ELF-1 (cell line): ENCODE data around the gene KIF5B.
"Not testable (repeated sequence)": the region's sequence is repeated elsewhere in the genome, so short reads cannot be mapped to it uniquely, and the experiment has no call there.

Experiments used
- DNase-seq: peaks from one replicate; pipeline ENCODE4 v3.0.0-alpha.2; 2016; ENCODE audit warnings: low read depth, low spot score

Gene KIF5B

GRCh38 chr10:32015386-32015785, 40.8 kb downstream of the KIF5B start:
- DNase-seq = no peak

GRCh38 chr10:32007026-32007425, 49.2 kb downstream of the KIF5B start:
- DNase-seq = no peak

- no peak for DNase-seq
These were observed 51.2 kb downstream of the KIF5B start for GRCh38 chr10:32005050-32005449.

- peak; percentile 24 for DNase-seq
These were observed 52.0 kb downstream of the KIF5B start for GRCh38 chr10:32004161-32004591.

GRCh38 chr10:32002531-32002930, 53.7 kb downstream of the KIF5B start:
- DNase-seq = peak; percentile 25

- peak; percentile 53 for DNase-seq
These were observed 55.3 kb downstream of the KIF5B start for GRCh38 chr10:32000937-32001336.

- no peak for DNase-seq
These were observed 56.4 kb downstream of the KIF5B start for GRCh38 chr10:31999836-32000235.

GRCh38 chr10:31999070-31999660, 57.1 kb downstream of the KIF5B start:
- no peak for DNase-seq

- DNase-seq = no peak
These were observed 61.3 kb downstream of the KIF5B start for GRCh38 chr10:31994926-31995325.

GRCh38 chr10:31990937-31991336, 65.3 kb downstream of the KIF5B start:
- DNase-seq = no peak

GRCh38 chr10:31987786-31988185, 68.4 kb downstream of the KIF5B start:
- DNase-seq = not testable (repeated sequence)

- DNase-seq = no peak
These were observed 74.1 kb downstream of the KIF5B start for GRCh38 chr10:31982111-31982510.

- no peak for DNase-seq
These were observed 75.8 kb downstream of the KIF5B start for GRCh38 chr10:31980471-31980870.

- DNase-seq = not testable (repeated sequence)
These were observed 77.2 kb downstream of the KIF5B start for GRCh38 chr10:31979071-31979470.

- DNase-seq = no peak
These were observed 78.1 kb downstream of the KIF5B start for GRCh38 chr10:31978156-31978483.

GRCh38 chr10:31977440-31978155, 78.6 kb downstream of the KIF5B start:
- DNase-seq = no peak

GRCh38 chr10:31975157-31975765, 81.0 kb downstream of the KIF5B start:
- DNase-seq = no peak

GRCh38 chr10:31974434-31975124, 81.6 kb downstream of the KIF5B start:
- DNase-seq = no peak

GRCh38 chr10:31972519-31973041, 83.6 kb downstream of the KIF5B start:
- no peak for DNase-seq

- not testable (repeated sequence) for DNase-seq
These were observed 86.4 kb downstream of the KIF5B start for GRCh38 chr10:31969847-31970246.

GRCh38 chr10:31963589-31963980, 92.6 kb downstream of the KIF5B start:
- DNase-seq = peak; percentile 56
